Lower leg skin (tissue), 3 donors: ENCODE measurements around the gene OVOL2.
"Not testable (repeated sequence)": the region's sequence is repeated elsewhere in the genome, so short reads cannot be mapped to it uniquely, and the experiment has no call there.

ENCODE experiments used
- CTCF ChIP-seq, 3 donors: fragments of 450-650 bp; IDR thresholded peaks; one replicate each; pipeline ENCODE4 v1.5.1; 2016; ENCODE audit warnings: antibody characterized with exemption in 3 of 3, mild to moderate bottlenecking in 3 of 3, moderate library complexity in 2 of 3
- POLR2A ChIP-seq, 2 donors: fragments of 450-650 bp; IDR thresholded peaks; one replicate each; pipeline ENCODE4 v1.6.1; 2016 to 2017; ENCODE audit warnings: antibody characterized with exemption in 2 of 2, mild to moderate bottlenecking in 1 of 2, moderate library complexity in 1 of 2

GRCh38 chr20:18100569-18100968, 42.9 kb upstream of the OVOL2 start:
- TF ChIP-seq CTCF, POLR2A (IDR thresholded peaks at IDR 0.05): not testable (repeated sequence)
